DMS53 (cell line): Measurements from ENCODE around the gene PET100.

Experiments
- DNase-seq: peaks from one replicate; lab custom pipeline; 2025; lab: John Stamatoyannopoulos, UW

The PET100 gene

GRCh38 chr19:7629347-7630054 lies at the start of gene PET100, which contains the start of gene XAB2:
Gene PET100 (plus strand): TSS chr19:7629793. CDS start chr19:7629834, 41 bp downstream.
Gene XAB2 (minus strand): TSS chr19:7629545. CDS start chr19:7629527, 18 bp downstream.
- DNase-seq: peak; percentile 97

GRCh38 chr19:7582446-7582845 lies 47.1 kb upstream of the PET100 start:
- DNase-seq: no peak

- no peak for DNase-seq
Observed at GRCh38 chr19:7589822-7590221, 39.8 kb upstream of the PET100 start.

- no peak for DNase-seq
Observed at GRCh38 chr19:7590256-7590655, 39.3 kb upstream of the PET100 start.

GRCh38 chr19:7595466-7596133 lies 34.0 kb upstream of the PET100 start, which contains the start of gene CAMSAP3:
Gene CAMSAP3 (plus strand): TSS chr19:7595863. CDS start chr19:7596003, 140 bp downstream.
- DNase-seq: peak; percentile 83

GRCh38 chr19:7596211-7596937 lies 33.2 kb upstream of the PET100 start:
- peak; percentile 50 for DNase-seq

GRCh38 chr19:7597689-7598088 lies 31.9 kb upstream of the PET100 start:
- DNase-seq: no peak

- DNase-seq: no peak
Observed at GRCh38 chr19:7598180-7598579, 31.4 kb upstream of the PET100 start.

- DNase-seq: no peak
Observed at GRCh38 chr19:7600721-7601120, 28.9 kb upstream of the PET100 start.

GRCh38 chr19:7602240-7602934 lies 27.2 kb upstream of the PET100 start:
- no peak for DNase-seq

- DNase-seq: no peak
Observed at GRCh38 chr19:7602935-7603497, 26.6 kb upstream of the PET100 start.

GRCh38 chr19:7603919-7604318 lies 25.7 kb upstream of the PET100 start:
- no peak for DNase-seq

GRCh38 chr19:7605490-7606222 lies 23.9 kb upstream of the PET100 start:
- peak; percentile 65 for DNase-seq

GRCh38 chr19:7606289-7606688 lies 23.3 kb upstream of the PET100 start:
- DNase-seq: no peak

- no peak for DNase-seq
Observed at GRCh38 chr19:7607212-7607873, 22.2 kb upstream of the PET100 start.

- DNase-seq: no peak
Observed at GRCh38 chr19:7607874-7608560, 21.6 kb upstream of the PET100 start.

- no peak for DNase-seq
Observed at GRCh38 chr19:7610491-7611240, 18.9 kb upstream of the PET100 start.

GRCh38 chr19:7611541-7612279 lies 17.9 kb upstream of the PET100 start:
- no peak for DNase-seq
